ENCODE results near the gene PPARD.
"Not testable (repeated sequence)": the region's sequence is repeated elsewhere in the genome, so short reads cannot be mapped to it uniquely, and the experiment has no call there.

PPARD gene

GRCh38 chr6:35332074-35332887 lies 10.1 kb upstream of the PPARD start:
- not testable (repeated sequence) for H3K4me3 ChIP-seq (ENCODE audit: low read depth, low read length); H3K27me3 ChIP-seq (ENCODE audit: control insufficient read depth, insufficient read depth, low read length); H3K36me3 ChIP-seq (ENCODE audit: control insufficient read depth, insufficient read depth, low read length); H3K9ac ChIP-seq (ENCODE audit: low read depth, low read length); H3K9me3 ChIP-seq (ENCODE audit: control insufficient read depth, insufficient read depth, low read length); H3K27ac ChIP-seq (ENCODE audit: low read depth, low read length); H3K4me1 ChIP-seq (ENCODE audit: control insufficient read depth, insufficient read depth, low read length)

GRCh38 chr6:35341557-35341956 lies 801 bp upstream of the PPARD start:
- H3K4me3 ChIP-seq (ENCODE audit: low read depth, low read length) = no peak overlapping the region
- H3K4me1 ChIP-seq (ENCODE audit: control insufficient read depth, insufficient read depth, low read length) = peaks cover 6% of the 10 kb centered on the region
- no peaks in the 10 kb centered on the region for H3K27me3 ChIP-seq (ENCODE audit: control insufficient read depth, insufficient read depth, low read length)
- H3K9me3 ChIP-seq (ENCODE audit: control insufficient read depth, insufficient read depth, low read length) = no peaks in the 10 kb centered on the region
- H3K9ac ChIP-seq (ENCODE audit: low read depth, low read length) = no peak overlapping the region
- H3K27ac ChIP-seq (ENCODE audit: low read depth, low read length) = no peak overlapping the region
- H3K36me3 ChIP-seq (ENCODE audit: control insufficient read depth, insufficient read depth, low read length) = no peaks in the 10 kb centered on the region

GRCh38 chr6:35343092-35343834 lies 905 bp downstream of the PPARD start:
- Histone ChIP-seq H3K9ac (ENCODE audit: low read depth, low read length) (no peak overlapping the region; the same call in 1 of the 2 replicates), H3K27ac (ENCODE audit: low read depth, low read length) (no peak overlapping the region), H3K27me3 (ENCODE audit: control insufficient read depth, insufficient read depth, low read length) (no peaks in the 10 kb centered on the region), H3K4me3 (ENCODE audit: low read depth, low read length) (peak overlapping the region; percentile 90), H3K4me1 (ENCODE audit: control insufficient read depth, insufficient read depth, low read length) (peaks cover 6% of the 10 kb centered on the region), H3K9me3 (ENCODE audit: control insufficient read depth, insufficient read depth, low read length) (no peaks in the 10 kb centered on the region), H3K36me3 (ENCODE audit: control insufficient read depth, insufficient read depth, low read length) (peaks cover 8% of the 10 kb centered on the region; the same call in 1 of the 2 replicates)

GRCh38 chr6:35343835-35344550 lies 1.6 kb downstream of the PPARD start:
- Histone ChIP-seq H3K27ac (ENCODE audit: low read depth, low read length) (no peak overlapping the region), H3K4me1 (ENCODE audit: control insufficient read depth, insufficient read depth, low read length) (peaks cover 6% of the 10 kb centered on the region), H3K9me3 (ENCODE audit: control insufficient read depth, insufficient read depth, low read length) (no peaks in the 10 kb centered on the region), H3K36me3 (ENCODE audit: control insufficient read depth, insufficient read depth, low read length) (peaks cover 8% of the 10 kb centered on the region; the same call in 1 of the 2 replicates), H3K4me3 (ENCODE audit: low read depth, low read length) (0 out of 2 replicates have a peak overlapping the region, but pooled peaks have one; percentile 90), H3K27me3 (ENCODE audit: control insufficient read depth, insufficient read depth, low read length) (no peaks in the 10 kb centered on the region), H3K9ac (ENCODE audit: low read depth, low read length) (no peak overlapping the region)

GRCh38 chr6:35351422-35351821 lies 9.1 kb downstream of the PPARD start:
- Histone ChIP-seq H3K27ac (ENCODE audit: low read depth, low read length) (no peak overlapping the region), H3K9me3 (ENCODE audit: control insufficient read depth, insufficient read depth, low read length) (0 out of 2 replicates have a peak, but pooled peaks cover 2% of the 10 kb centered on the region), H3K36me3 (ENCODE audit: control insufficient read depth, insufficient read depth, low read length) (peaks cover 19% of the 10 kb centered on the region), H3K4me1 (ENCODE audit: control insufficient read depth, insufficient read depth, low read length) (no peaks in the 10 kb centered on the region), H3K9ac (ENCODE audit: low read depth, low read length) (no peak overlapping the region), H3K4me3 (ENCODE audit: low read depth, low read length) (no peak overlapping the region), H3K27me3 (ENCODE audit: control insufficient read depth, insufficient read depth, low read length) (no peaks in the 10 kb centered on the region)

- no peaks in the 10 kb centered on the region for H3K27me3 ChIP-seq (ENCODE audit: control insufficient read depth, insufficient read depth, low read length)
- 0 out of 2 replicates have a peak, but pooled peaks cover 2% of the 10 kb centered on the region for H3K9me3 ChIP-seq (ENCODE audit: control insufficient read depth, insufficient read depth, low read length)
- peaks cover 14% of the 10 kb centered on the region for H3K36me3 ChIP-seq (ENCODE audit: control insufficient read depth, insufficient read depth, low read length)
- H3K4me3 ChIP-seq (ENCODE audit: low read depth, low read length) = no peak overlapping the region
- H3K4me1 ChIP-seq (ENCODE audit: control insufficient read depth, insufficient read depth, low read length) = no peaks in the 10 kb centered on the region
- no peak overlapping the region for H3K27ac ChIP-seq (ENCODE audit: low read depth, low read length)
- H3K9ac ChIP-seq (ENCODE audit: low read depth, low read length) = no peak overlapping the region
These were observed 10.4 kb downstream of the PPARD start for GRCh38 chr6:35352735-35353134.

- Histone ChIP-seq H3K4me1 (ENCODE audit: control insufficient read depth, insufficient read depth, low read length) (peaks cover under 1% of the 10 kb centered on the region; the same call in 1 of the 2 replicates), H3K27ac (ENCODE audit: low read depth, low read length) (no peak overlapping the region), H3K9me3 (ENCODE audit: control insufficient read depth, insufficient read depth, low read length) (0 out of 2 replicates have a peak, but pooled peaks cover 2% of the 10 kb centered on the region), H3K27me3 (ENCODE audit: control insufficient read depth, insufficient read depth, low read length) (no peaks in the 10 kb centered on the region), H3K4me3 (ENCODE audit: low read depth, low read length) (no peak overlapping the region), H3K9ac (ENCODE audit: low read depth, low read length) (no peak overlapping the region), H3K36me3 (ENCODE audit: control insufficient read depth, insufficient read depth, low read length) (peaks cover 6% of the 10 kb centered on the region)
These were observed 12.2 kb downstream of the PPARD start for GRCh38 chr6:35354361-35355135.

GRCh38 chr6:35356391-35356790 lies 14.0 kb downstream of the PPARD start:
- Histone ChIP-seq H3K9me3 (ENCODE audit: control insufficient read depth, insufficient read depth, low read length) (0 out of 2 replicates have a peak, but pooled peaks cover 2% of the 10 kb centered on the region), H3K4me1 (ENCODE audit: control insufficient read depth, insufficient read depth, low read length) (peaks cover 17% of the 10 kb centered on the region), H3K9ac (ENCODE audit: low read depth, low read length) (no peak overlapping the region), H3K4me3 (ENCODE audit: low read depth, low read length) (no peak overlapping the region), H3K36me3 (ENCODE audit: control insufficient read depth, insufficient read depth, low read length) (peaks cover 6% of the 10 kb centered on the region), H3K27ac (ENCODE audit: low read depth, low read length) (no peak overlapping the region), H3K27me3 (ENCODE audit: control insufficient read depth, insufficient read depth, low read length) (no peaks in the 10 kb centered on the region)

GRCh38 chr6:35357677-35358076 lies 15.3 kb downstream of the PPARD start:
- no peaks in the 10 kb centered on the region for H3K9me3 ChIP-seq (ENCODE audit: control insufficient read depth, insufficient read depth, low read length)
- H3K27me3 ChIP-seq (ENCODE audit: control insufficient read depth, insufficient read depth, low read length) = no peaks in the 10 kb centered on the region
- H3K27ac ChIP-seq (ENCODE audit: low read depth, low read length) = no peak overlapping the region
- peaks cover 17% of the 10 kb centered on the region for H3K4me1 ChIP-seq (ENCODE audit: control insufficient read depth, insufficient read depth, low read length)
- no peak overlapping the region for H3K4me3 ChIP-seq (ENCODE audit: low read depth, low read length)
- peaks cover 3% of the 10 kb centered on the region; the same call in 1 of the 2 replicates for H3K36me3 ChIP-seq (ENCODE audit: control insufficient read depth, insufficient read depth, low read length)
- no peak overlapping the region for H3K9ac ChIP-seq (ENCODE audit: low read depth, low read length)

GRCh38 chr6:35358086-35358485 lies 15.7 kb downstream of the PPARD start:
- Histone ChIP-seq H3K36me3 (ENCODE audit: control insufficient read depth, insufficient read depth, low read length) (no peaks in the 10 kb centered on the region; the same call in 1 of the 2 replicates), H3K4me1 (ENCODE audit: control insufficient read depth, insufficient read depth, low read length) (peaks cover 17% of the 10 kb centered on the region), H3K9ac (ENCODE audit: low read depth, low read length) (no peak overlapping the region), H3K27me3 (ENCODE audit: control insufficient read depth, insufficient read depth, low read length) (no peaks in the 10 kb centered on the region), H3K9me3 (ENCODE audit: control insufficient read depth, insufficient read depth, low read length) (no peaks in the 10 kb centered on the region), H3K27ac (ENCODE audit: low read depth, low read length) (no peak overlapping the region), H3K4me3 (ENCODE audit: low read depth, low read length) (no peak overlapping the region)
